ENCODE data around the gene FKBP2. TPM values are rescaled to one million over a fixed set of nuclear protein-coding genes. Genes with fewer than 3 reads are reported as not detected.
"Not testable (repeated sequence)": the region's sequence is repeated elsewhere in the genome, so short reads cannot be mapped to it uniquely, and the experiment has no call there.

The FKBP2 gene
- total and polyA plus RNA-seq, 2 experiments from 2014 or later, result 57.7 to 349 TPM

- Histone ChIP-seq H3K4me3 (no peak overlapping the region), H3K4me2 (peak overlapping the region; percentile 96), H3K79me2 (peaks cover 29% of the 10 kb centered on the region), H3K9me2 (replicated peaks; ENCODE audit: insufficient read depth) (no peaks in the 10 kb centered on the region), H3K27me3 (no peaks in the 10 kb centered on the region), H4K20me1 (ENCODE audit: insufficient read depth, poor library complexity, severe bottlenecking) (no peaks in the 10 kb centered on the region), H3K4me1 (ENCODE audit: insufficient read depth) (peaks cover 19% of the 10 kb centered on the region), H3K36me3 (replicated peaks; ENCODE audit: insufficient read depth, low read depth) (no peaks in the 10 kb centered on the region), H3K9me3 (ENCODE audit: low read depth) (no peaks in the 10 kb centered on the region), H2AFZ (no peak overlapping the region), H3K27ac (peak overlapping the region; percentile 96)
- DNase-seq (ENCODE audit: low spot score), result no peak
- TF ChIP-seq EZH2 (IDR thresholded peaks at IDR 0.05; ENCODE audit: borderline replicate concordance), result no peak
- TF ChIP-seq, protein P1, sequence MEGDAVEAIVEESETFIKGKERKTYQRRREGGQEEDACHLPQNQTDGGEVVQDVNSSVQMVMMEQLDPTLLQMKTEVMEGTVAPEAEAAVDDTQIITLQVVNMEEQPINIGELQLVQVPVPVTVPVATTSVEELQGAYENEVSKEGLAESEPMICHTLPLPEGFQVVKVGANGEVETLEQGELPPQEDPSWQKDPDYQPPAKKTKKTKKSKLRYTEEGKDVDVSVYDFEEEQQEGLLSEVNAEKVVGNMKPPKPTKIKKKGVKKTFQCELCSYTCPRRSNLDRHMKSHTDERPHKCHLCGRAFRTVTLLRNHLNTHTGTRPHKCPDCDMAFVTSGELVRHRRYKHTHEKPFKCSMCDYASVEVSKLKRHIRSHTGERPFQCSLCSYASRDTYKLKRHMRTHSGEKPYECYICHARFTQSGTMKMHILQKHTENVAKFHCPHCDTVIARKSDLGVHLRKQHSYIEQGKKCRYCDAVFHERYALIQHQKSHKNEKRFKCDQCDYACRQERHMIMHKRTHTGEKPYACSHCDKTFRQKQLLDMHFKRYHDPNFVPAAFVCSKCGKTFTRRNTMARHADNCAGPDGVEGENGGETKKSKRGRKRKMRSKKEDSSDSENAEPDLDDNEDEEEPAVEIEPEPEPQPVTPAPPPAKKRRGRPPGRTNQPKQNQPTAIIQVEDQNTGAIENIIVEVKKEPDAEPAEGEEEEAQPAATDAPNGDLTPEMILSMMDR (IDR thresholded peaks at IDR 0.05; ENCODE audit: poor library complexity), result no peak
- TF ChIP-seq EZH2phosphoT487 (IDR thresholded peaks at IDR 0.05; ENCODE audit: low read depth, severe bottlenecking, unreplicated experiment), result no peak
- WGBS (ENCODE audit: low lambda C conversion rate, missing lambda C conversion rate), result 69% methylated on average over 6 of the region's 6 CpGs
Measured at GRCh38 chr11:64244966-64245365, 4.1 kb downstream of the FKBP2 start.

DNA sequence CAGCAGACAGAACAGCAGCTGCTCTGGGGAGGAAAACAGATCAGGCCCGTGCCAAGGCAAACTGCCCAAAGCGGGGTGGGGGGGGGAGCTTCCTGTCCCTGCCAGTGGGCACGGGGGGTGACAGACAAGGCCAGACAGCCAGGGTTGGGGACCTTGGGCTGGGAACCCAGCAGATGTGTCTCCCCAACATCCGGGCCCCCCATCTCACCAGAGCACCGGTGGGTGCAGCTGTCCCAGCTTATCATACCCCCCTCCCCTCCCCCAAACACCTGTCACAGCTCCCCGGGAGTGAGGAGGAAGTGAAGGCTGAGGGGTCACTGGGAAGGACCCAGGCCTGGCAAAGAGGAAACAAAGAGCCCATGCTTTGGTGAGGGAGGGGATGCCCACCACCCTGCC, 4.5 kb downstream of the FKBP2 start:
- Histone ChIP-seq H4K20me1 (ENCODE audit: insufficient read depth, poor library complexity, severe bottlenecking) (no peaks in the 10 kb centered on the region), H3K27me3 (no peaks in the 10 kb centered on the region), H3K9me3 (ENCODE audit: low read depth) (no peaks in the 10 kb centered on the region), H3K79me2 (peaks cover 29% of the 10 kb centered on the region), H3K4me3 (peak overlapping the region; percentile 89), H3K9me2 (replicated peaks; ENCODE audit: insufficient read depth) (no peaks in the 10 kb centered on the region), H3K4me2 (peak overlapping the region; percentile 96), H3K27ac (peak overlapping the region; percentile 96), H3K4me1 (ENCODE audit: insufficient read depth) (peaks cover 19% of the 10 kb centered on the region), H3K36me3 (replicated peaks; ENCODE audit: insufficient read depth, low read depth) (no peaks in the 10 kb centered on the region), H2AFZ (no peak overlapping the region)
- 25% methylated on average over 2 of the region's 6 CpGs for WGBS (ENCODE audit: low lambda C conversion rate, missing lambda C conversion rate)
- TF ChIP-seq, protein P1 (IDR thresholded peaks at IDR 0.05; ENCODE audit: poor library complexity), result no peak
- TF ChIP-seq EZH2phosphoT487 (IDR thresholded peaks at IDR 0.05; ENCODE audit: low read depth, severe bottlenecking, unreplicated experiment) (no peak), EZH2 (IDR thresholded peaks at IDR 0.05; ENCODE audit: borderline replicate concordance) (no peak)
- DNase-seq (ENCODE audit: low spot score), result no peak

DNA sequence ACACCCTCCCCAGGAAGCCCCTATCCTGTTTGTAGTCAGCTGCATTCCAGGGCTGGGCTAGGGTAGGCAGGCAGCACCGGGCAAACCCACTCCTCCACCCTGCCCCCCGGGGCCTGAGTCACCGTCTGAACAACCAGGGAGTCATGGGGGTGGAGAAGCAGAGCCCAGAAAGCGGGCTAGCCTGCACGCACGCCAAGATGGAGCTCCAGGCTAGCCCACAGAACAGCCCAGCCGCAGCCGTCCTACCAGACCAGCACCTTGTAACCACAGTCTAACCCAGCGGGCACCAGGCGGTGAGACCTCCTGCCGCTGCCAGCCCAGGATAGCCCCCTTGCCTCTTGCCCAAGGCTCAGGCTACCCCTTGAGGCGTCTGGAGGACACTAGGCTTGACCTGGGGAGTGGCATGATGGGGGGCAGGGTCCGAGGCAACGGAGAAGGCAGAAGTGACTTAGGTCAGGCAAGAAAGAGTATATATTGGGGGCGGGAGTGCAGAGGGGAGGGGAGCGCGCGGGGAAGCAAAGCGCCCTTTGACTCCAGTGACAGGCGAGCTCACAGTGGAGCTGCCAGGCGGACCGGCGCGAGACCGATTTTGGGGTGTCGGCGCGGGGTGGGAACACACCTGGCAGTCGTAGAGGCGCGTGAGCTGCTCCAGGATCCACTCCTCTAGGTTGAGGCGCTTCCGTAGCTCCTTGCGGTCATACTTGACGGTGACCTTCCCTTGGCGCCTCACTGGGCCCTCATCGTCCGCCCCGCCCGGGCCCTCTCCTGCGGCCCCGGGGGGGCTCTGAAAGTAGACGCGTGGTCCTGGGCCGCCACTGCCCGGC, 5.1 kb downstream of the FKBP2 start:
- DNase-seq (ENCODE audit: low spot score), result peak; percentile 87
- Histone ChIP-seq H3K4me2 (peak overlapping the region; percentile 96), H3K9me2 (replicated peaks; ENCODE audit: insufficient read depth) (no peaks in the 10 kb centered on the region), H3K27me3 (no peaks in the 10 kb centered on the region), H3K4me1 (ENCODE audit: insufficient read depth) (peaks cover 23% of the 10 kb centered on the region), H3K9me3 (ENCODE audit: low read depth) (no peaks in the 10 kb centered on the region), H3K79me2 (peaks cover 29% of the 10 kb centered on the region), H3K4me3 (peak overlapping the region; percentile 89), H2AFZ (peak overlapping the region; percentile 54), H3K27ac (peak overlapping the region; percentile 96), H3K36me3 (replicated peaks; ENCODE audit: insufficient read depth, low read depth) (no peaks in the 10 kb centered on the region), H4K20me1 (ENCODE audit: insufficient read depth, poor library complexity, severe bottlenecking) (no peaks in the 10 kb centered on the region)
- 3% methylated on average over 35 of the region's 46 CpGs for WGBS (ENCODE audit: low lambda C conversion rate, missing lambda C conversion rate)
- no peak for TF ChIP-seq EZH2phosphoT487 (IDR thresholded peaks at IDR 0.05; ENCODE audit: low read depth, severe bottlenecking, unreplicated experiment)
- TF ChIP-seq, protein P1 (IDR thresholded peaks at IDR 0.05; ENCODE audit: poor library complexity), result no peak

DNA sequence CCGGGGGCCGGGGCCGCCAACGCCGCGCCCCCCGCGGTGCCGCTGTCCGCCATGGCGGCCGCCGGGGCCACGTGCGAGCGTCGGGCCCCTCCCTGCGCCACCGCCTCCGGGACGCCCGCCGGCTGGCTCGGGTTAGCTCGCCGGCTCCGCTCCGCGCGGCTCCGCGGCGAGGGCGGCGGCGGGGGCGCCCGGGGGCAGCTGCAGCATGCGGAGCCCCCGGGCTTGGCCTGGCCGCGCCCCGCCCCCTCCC, 5.7 kb downstream of the FKBP2 start:
- Histone ChIP-seq H3K4me1 (ENCODE audit: insufficient read depth) (peaks cover 23% of the 10 kb centered on the region), H3K27ac (peak overlapping the region; percentile 96), H3K4me2 (peak overlapping the region; percentile 96), H3K79me2 (peaks cover 29% of the 10 kb centered on the region), H3K4me3 (peak overlapping the region; percentile 89)
- H2AFZ ChIP-seq; H4K20me1 ChIP-seq (ENCODE audit: insufficient read depth, poor library complexity, severe bottlenecking); H3K36me3 ChIP-seq (replicated peaks; ENCODE audit: insufficient read depth, low read depth); H3K9me2 ChIP-seq (replicated peaks; ENCODE audit: insufficient read depth); H3K9me3 ChIP-seq (ENCODE audit: low read depth); H3K27me3 ChIP-seq: not testable (repeated sequence)
- DNase-seq (ENCODE audit: low spot score), result peak; percentile 47
- under 1% methylated on average over 22 of the region's 43 CpGs for WGBS (ENCODE audit: low lambda C conversion rate, missing lambda C conversion rate)

Measured in hepatocyte (in vitro differentiated cells).